Measurements from ENCODE around the gene DLGAP1. TPM values are rescaled to one million over a fixed set of nuclear protein-coding genes. Genes with fewer than 3 reads are reported as not detected.

Gene DLGAP1
- polyA plus RNA-seq, 1 donor from 2014 or later = 4.5 TPM

DNA sequence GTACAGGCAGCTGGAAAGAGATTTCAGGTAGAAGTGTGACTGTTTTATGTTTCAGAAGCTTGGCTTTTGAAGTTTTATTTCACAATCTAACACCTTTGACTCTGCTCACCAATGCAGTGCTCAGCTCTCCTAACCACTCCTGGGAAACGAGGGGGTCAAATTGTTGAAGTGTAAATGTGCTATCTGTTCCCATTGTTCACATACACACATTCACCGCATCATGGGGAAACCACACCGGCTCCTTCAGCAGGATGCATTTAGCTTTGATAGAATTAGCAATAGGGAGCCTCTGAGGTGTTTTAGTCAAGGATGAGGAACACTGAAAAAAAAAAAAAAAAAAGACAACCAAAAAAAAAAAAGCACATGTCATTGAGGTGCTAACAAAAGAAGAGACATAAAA, 13.4 kb upstream of the DLGAP1 start (continued):
- no peak for TF ChIP-seq EZH2 (IDR thresholded peaks at IDR 0.05; ENCODE audit: borderline replicate concordance, insufficient read depth, low read length, poor library complexity, severe bottlenecking)

- H3K9me2 ChIP-seq (ENCODE audit: insufficient read depth, low read length) = no peaks in the 10 kb centered on the region
- peak overlapping the region; percentile 40 for H2AFZ ChIP-seq (ENCODE audit: low read depth, low read length)
- H3K9me3 ChIP-seq (ENCODE audit: low read length) = no peaks in the 10 kb centered on the region
- H3K27ac ChIP-seq (ENCODE audit: low read length) = peak overlapping the region; percentile 29
- H3K9ac ChIP-seq (ENCODE audit: low read length) = peak overlapping the region; percentile 73
- H3K4me3 ChIP-seq (ENCODE audit: low read length) = peak overlapping the region; percentile 76
- peaks cover 13% of the 10 kb centered on the region for H3K79me2 ChIP-seq (replicated peaks; ENCODE audit: insufficient read depth, low read length)
- H3F3A ChIP-seq (ENCODE audit: insufficient read depth, low read length, poor library complexity, severe bottlenecking) = peaks cover 9% of the 10 kb centered on the region
- H4K20me1 ChIP-seq (ENCODE audit: insufficient read depth) = no peaks in the 10 kb centered on the region
- peak; percentile 25 for TF ChIP-seq TAF1 (IDR thresholded peaks at IDR 0.05; ENCODE audit: low read depth)
- TF ChIP-seq MXI1 (conservative IDR thresholded peaks at IDR 0.05; ENCODE audit: poor library complexity, severe bottlenecking) = peak; percentile 41
- TF ChIP-seq EP300 (conservative IDR thresholded peaks at IDR 0.05; ENCODE audit: poor library complexity, severe bottlenecking) = no peak
- H3K36me3 ChIP-seq (ENCODE audit: insufficient read depth, low read length) = no peaks in the 10 kb centered on the region
- peak overlapping the region; percentile 66 for H3K4me2 ChIP-seq (ENCODE audit: low read length)
- peaks cover 7% of the 10 kb centered on the region for H3K27me3 ChIP-seq (ENCODE audit: insufficient read depth, low read depth, low read length)
Measured at GRCh38 chr18:4454537-4455112, 482 bp downstream of the DLGAP1 start.

DNA sequence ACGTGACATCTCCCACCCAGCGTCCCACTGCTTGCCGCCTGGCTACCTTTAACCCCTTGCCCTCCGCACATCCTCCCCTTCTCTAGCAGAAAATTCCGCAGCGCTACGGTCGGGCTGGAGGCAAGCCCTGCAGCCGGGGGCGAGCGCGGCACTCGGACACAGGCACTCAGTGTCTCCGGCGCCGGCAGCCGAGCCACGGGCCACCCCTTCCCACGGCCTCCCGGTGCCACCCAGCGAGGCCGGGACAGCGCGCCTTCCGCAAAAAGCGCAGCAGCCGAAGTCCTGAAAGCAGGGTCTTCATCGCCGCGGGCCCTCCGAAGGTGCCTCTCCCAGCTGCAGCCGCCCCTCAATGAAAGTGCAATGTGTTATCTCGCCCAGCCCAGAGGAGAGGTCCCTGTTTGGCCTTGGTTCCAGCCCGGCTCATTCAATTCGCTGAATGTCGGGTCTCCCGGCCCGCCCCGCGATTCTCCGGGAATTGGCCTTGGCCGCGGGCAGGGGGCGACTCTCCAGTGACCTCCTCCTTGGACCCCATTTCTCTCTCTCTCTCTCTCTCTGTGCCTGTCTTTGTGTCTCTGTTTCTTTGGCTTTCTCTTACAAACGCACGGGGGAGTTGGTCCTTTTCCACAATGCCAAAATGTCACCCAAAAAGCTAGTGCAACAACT, 1.1 kb downstream of the DLGAP1 start:
- Histone ChIP-seq H3K4me2 (ENCODE audit: low read length) (peak overlapping the region; percentile 66), H3K36me3 (ENCODE audit: insufficient read depth, low read length) (no peaks in the 10 kb centered on the region), H3K27me3 (ENCODE audit: insufficient read depth, low read depth, low read length) (peaks cover 7% of the 10 kb centered on the region), H3K9ac (ENCODE audit: low read length) (peak overlapping the region; percentile 73), H3K9me3 (ENCODE audit: low read length) (no peaks in the 10 kb centered on the region), H3K79me2 (replicated peaks; ENCODE audit: insufficient read depth, low read length) (peaks cover 13% of the 10 kb centered on the region), H4K20me1 (ENCODE audit: insufficient read depth) (no peaks in the 10 kb centered on the region), H2AFZ (ENCODE audit: low read depth, low read length) (peak overlapping the region; percentile 17), H3K9me2 (ENCODE audit: insufficient read depth, low read length) (no peaks in the 10 kb centered on the region), H3K27ac (ENCODE audit: low read length) (no peak overlapping the region), H3K4me3 (ENCODE audit: low read length) (peak overlapping the region; percentile 76), H3F3A (ENCODE audit: insufficient read depth, low read length, poor library complexity, severe bottlenecking) (peaks cover 9% of the 10 kb centered on the region)
- TF ChIP-seq REST (IDR thresholded peaks at IDR 0.05; ENCODE audit: borderline replicate concordance) (no peak), CTCF (IDR thresholded peaks at IDR 0.05; ENCODE audit: poor library complexity, severe bottlenecking) (peak; percentile 47), RAD21 (conservative IDR thresholded peaks at IDR 0.05) (peak; percentile 41), EP300 (conservative IDR thresholded peaks at IDR 0.05; ENCODE audit: poor library complexity, severe bottlenecking) (no peak), TAF1 (IDR thresholded peaks at IDR 0.05; ENCODE audit: low read depth) (no peak), POLR2AphosphoS5 (IDR thresholded peaks at IDR 0.05) (no peak), MXI1 (conservative IDR thresholded peaks at IDR 0.05; ENCODE audit: poor library complexity, severe bottlenecking) (peak; percentile 47), EZH2 (IDR thresholded peaks at IDR 0.05; ENCODE audit: borderline replicate concordance, insufficient read depth, low read length, poor library complexity, severe bottlenecking) (no peak), SMC3 (conservative IDR thresholded peaks at IDR 0.05; ENCODE audit: poor library complexity) (peak; percentile 52)

Data from neural cell (in vitro differentiated cells).